SK-N-SH (cell line): Measurements from ENCODE around the gene KRTAP6-1.

Experiments
- ELF1 ChIP-seq: IDR thresholded peaks from 2 replicates; pipeline ENCODE4 v1.4.0; 2012
- EP300 ChIP-seq, 2 experiments: IDR thresholded peaks; 2 replicates each; pipeline versions ENCODE4 v1.4.0 to v1.6.1; 2012; ENCODE audit warnings: borderline replicate concordance in 1 of 2, low read depth in 1 of 2, low read length in 1 of 2
- JUND ChIP-seq: IDR thresholded peaks from 2 replicates; pipeline ENCODE4 v1.4.0; 2012
- NRF1 ChIP-seq: IDR thresholded peaks from 2 replicates; pipeline ENCODE4 v1.6.1; 2012; ENCODE audit warnings: low read depth, mild to moderate bottlenecking, low read length
- POLR2AphosphoS5 ChIP-seq: IDR thresholded peaks from 2 replicates; pipeline ENCODE4 v1.6.1; 2012; ENCODE audit warnings: low read depth, low read length
- RAD21 ChIP-seq: IDR thresholded peaks from 2 replicates; pipeline ENCODE4 v1.6.1; 2012; ENCODE audit warnings: mild to moderate bottlenecking, low read length
- RFX5 ChIP-seq: IDR thresholded peaks from 2 replicates; pipeline ENCODE4 v1.6.1; 2012; ENCODE audit warnings: mild to moderate bottlenecking, improper control_type of control experiment, low read length
- TCF12 ChIP-seq: IDR thresholded peaks from 2 replicates; pipeline ENCODE4 v1.4.0; 2012
- TEAD4 ChIP-seq: IDR thresholded peaks from 2 replicates; pipeline ENCODE4 v1.4.0; 2012; ENCODE audit warnings: mild to moderate bottlenecking, borderline replicate concordance; ENCODE audit not compliant: insufficient read depth
- TF ChIP-seq, protein P1 (sequence below): fragments of 200-600 bp; sonication (generic); IDR thresholded peaks from 2 replicates; pipeline ENCODE4 v1.6.1; 2017; ENCODE audit warnings: antibody characterized with exemption, mild to moderate bottlenecking, moderate library complexity
- TF ChIP-seq, protein P2 (sequence below): IDR thresholded peaks from 2 replicates; pipeline ENCODE4 v1.4.0; 2012; ENCODE audit warnings: low read depth
- TF ChIP-seq, protein P3 (sequence below): IDR thresholded peaks from 2 replicates; pipeline ENCODE4 v1.6.1; 2012; ENCODE audit warnings: mild to moderate bottlenecking, low read depth, low read length, moderate library complexity
- TF ChIP-seq, protein P4 (sequence below): fragments of 150-350 bp; IDR thresholded peaks from 2 replicates; pipeline ENCODE4 v1.6.1; 2017; ENCODE audit warnings: antibody characterized with exemption, low read length, low read depth, borderline replicate concordance

DNA sequence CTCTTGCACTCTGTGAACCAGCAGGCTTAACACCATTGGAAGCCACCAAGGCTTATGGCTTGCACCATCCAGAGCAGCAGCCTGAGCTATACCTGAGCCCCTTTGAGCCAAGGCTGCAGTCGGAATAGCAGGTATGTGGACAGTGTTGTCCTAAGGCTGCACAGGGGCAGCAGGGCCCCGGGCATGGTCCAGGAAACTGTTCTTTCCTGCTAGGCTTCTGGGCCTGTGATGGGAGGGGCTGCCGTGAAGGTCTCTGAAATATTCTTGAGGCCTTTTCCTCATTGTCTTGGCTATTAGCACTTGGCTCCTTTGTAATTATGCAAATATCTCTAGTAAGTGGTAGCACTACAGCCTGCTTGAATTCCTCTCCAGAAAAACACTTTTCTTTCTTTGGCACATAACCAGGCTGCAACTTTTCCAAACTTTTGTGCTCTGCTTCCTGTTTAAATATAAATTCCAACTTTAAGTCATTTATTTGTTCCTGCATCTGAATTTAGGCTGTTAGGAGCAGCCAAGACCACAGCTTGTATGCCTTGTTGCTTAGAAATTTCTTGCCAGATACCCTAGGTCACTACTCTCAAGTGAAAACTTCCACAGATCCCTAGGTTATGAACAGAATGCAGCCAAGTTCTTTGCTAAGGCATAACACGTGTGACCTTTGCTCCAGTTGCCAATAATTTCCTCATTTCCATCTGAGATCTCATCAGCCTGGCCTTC lies 11.9 kb upstream of the KRTAP6-1 start:
- TF ChIP-seq POLR2AphosphoS5 = no peak
- TF ChIP-seq, protein P1, sequence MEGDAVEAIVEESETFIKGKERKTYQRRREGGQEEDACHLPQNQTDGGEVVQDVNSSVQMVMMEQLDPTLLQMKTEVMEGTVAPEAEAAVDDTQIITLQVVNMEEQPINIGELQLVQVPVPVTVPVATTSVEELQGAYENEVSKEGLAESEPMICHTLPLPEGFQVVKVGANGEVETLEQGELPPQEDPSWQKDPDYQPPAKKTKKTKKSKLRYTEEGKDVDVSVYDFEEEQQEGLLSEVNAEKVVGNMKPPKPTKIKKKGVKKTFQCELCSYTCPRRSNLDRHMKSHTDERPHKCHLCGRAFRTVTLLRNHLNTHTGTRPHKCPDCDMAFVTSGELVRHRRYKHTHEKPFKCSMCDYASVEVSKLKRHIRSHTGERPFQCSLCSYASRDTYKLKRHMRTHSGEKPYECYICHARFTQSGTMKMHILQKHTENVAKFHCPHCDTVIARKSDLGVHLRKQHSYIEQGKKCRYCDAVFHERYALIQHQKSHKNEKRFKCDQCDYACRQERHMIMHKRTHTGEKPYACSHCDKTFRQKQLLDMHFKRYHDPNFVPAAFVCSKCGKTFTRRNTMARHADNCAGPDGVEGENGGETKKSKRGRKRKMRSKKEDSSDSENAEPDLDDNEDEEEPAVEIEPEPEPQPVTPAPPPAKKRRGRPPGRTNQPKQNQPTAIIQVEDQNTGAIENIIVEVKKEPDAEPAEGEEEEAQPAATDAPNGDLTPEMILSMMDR = no peak
- TF ChIP-seq, protein P2, sequence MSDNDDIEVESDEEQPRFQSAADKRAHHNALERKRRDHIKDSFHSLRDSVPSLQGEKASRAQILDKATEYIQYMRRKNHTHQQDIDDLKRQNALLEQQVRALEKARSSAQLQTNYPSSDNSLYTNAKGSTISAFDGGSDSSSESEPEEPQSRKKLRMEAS = no peak
- TF ChIP-seq JUND = no peak
- no peak for TF ChIP-seq NRF1
- no peak for TF ChIP-seq ELF1
- no peak for TF ChIP-seq EP300 (IDR thresholded peaks at IDR 0.05; ENCODE audit: borderline replicate concordance in 1 of 2, low read depth in 1 of 2, low read length in 1 of 2)
- TF ChIP-seq, protein P3, sequence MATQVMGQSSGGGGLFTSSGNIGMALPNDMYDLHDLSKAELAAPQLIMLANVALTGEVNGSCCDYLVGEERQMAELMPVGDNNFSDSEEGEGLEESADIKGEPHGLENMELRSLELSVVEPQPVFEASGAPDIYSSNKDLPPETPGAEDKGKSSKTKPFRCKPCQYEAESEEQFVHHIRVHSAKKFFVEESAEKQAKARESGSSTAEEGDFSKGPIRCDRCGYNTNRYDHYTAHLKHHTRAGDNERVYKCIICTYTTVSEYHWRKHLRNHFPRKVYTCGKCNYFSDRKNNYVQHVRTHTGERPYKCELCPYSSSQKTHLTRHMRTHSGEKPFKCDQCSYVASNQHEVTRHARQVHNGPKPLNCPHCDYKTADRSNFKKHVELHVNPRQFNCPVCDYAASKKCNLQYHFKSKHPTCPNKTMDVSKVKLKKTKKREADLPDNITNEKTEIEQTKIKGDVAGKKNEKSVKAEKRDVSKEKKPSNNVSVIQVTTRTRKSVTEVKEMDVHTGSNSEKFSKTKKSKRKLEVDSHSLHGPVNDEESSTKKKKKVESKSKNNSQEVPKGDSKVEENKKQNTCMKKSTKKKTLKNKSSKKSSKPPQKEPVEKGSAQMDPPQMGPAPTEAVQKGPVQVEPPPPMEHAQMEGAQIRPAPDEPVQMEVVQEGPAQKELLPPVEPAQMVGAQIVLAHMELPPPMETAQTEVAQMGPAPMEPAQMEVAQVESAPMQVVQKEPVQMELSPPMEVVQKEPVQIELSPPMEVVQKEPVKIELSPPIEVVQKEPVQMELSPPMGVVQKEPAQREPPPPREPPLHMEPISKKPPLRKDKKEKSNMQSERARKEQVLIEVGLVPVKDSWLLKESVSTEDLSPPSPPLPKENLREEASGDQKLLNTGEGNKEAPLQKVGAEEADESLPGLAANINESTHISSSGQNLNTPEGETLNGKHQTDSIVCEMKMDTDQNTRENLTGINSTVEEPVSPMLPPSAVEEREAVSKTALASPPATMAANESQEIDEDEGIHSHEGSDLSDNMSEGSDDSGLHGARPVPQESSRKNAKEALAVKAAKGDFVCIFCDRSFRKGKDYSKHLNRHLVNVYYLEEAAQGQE = no peak
- TF ChIP-seq, protein P4, sequence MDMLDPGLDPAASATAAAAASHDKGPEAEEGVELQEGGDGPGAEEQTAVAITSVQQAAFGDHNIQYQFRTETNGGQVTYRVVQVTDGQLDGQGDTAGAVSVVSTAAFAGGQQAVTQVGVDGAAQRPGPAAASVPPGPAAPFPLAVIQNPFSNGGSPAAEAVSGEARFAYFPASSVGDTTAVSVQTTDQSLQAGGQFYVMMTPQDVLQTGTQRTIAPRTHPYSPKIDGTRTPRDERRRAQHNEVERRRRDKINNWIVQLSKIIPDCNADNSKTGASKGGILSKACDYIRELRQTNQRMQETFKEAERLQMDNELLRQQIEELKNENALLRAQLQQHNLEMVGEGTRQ = no peak
- no peak for TF ChIP-seq RFX5
- TF ChIP-seq TEAD4 = no peak
- TF ChIP-seq TCF12 = no peak
- no peak for TF ChIP-seq RAD21
